ENCODE results near the gene HNRNPA1. TPM values are rescaled to one million over a fixed set of nuclear protein-coding genes. Genes with fewer than 3 reads are reported as not detected.
A peak's percentile ranks its signal among the peaks of the same experiment; 100 is the strongest.

Gene HNRNPA1
- total and polyA plus RNA-seq, 9 of the 15 experiments (the other 6 are each of a cell fraction or from before 2014, with no cell fraction given): 1,166 to 2,703 (median 1,815) TPM

DNA sequence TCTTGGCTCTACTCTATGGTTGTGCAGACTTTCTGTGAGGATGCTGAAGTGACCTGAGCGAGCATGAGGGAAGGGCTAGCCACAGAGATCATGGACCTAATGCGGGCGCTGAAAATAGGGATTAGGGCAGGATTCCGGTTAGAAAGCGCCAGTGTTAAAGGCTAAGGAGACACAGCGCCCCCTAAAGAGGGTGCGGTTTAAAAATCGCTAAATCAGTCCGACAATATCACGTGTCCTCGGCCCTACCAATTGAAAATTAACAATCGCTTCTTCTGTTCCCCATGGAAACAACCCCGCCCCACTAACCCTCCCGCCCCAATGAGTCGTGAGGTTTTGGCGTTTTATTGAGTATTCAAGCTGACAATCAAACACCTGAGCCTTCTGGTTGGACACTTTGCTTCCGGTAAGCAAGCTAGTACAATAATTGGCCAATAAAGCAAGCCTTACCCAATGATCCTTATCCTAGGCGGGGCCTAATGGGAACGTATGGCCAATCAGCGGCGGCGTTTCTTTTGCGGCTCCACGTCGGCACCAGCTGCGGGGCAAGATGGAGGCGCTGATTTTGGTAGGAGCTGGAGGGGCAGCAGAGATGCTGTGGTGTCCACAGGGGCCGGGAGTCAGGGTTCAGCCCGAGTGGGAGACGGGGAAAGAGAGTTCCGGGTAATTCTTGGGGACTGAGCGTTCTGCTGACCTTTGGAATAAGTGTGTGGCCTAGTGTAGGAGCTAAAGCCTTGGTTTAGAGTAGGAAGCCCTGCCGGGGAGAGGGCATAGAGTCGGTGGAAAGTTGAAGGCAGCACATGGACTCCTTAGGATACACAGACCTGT is 44.3 kb downstream of the HNRNPA1 start, which contains the start of gene COPZ1 (continued):
- TF ChIP-seq, protein P1, sequence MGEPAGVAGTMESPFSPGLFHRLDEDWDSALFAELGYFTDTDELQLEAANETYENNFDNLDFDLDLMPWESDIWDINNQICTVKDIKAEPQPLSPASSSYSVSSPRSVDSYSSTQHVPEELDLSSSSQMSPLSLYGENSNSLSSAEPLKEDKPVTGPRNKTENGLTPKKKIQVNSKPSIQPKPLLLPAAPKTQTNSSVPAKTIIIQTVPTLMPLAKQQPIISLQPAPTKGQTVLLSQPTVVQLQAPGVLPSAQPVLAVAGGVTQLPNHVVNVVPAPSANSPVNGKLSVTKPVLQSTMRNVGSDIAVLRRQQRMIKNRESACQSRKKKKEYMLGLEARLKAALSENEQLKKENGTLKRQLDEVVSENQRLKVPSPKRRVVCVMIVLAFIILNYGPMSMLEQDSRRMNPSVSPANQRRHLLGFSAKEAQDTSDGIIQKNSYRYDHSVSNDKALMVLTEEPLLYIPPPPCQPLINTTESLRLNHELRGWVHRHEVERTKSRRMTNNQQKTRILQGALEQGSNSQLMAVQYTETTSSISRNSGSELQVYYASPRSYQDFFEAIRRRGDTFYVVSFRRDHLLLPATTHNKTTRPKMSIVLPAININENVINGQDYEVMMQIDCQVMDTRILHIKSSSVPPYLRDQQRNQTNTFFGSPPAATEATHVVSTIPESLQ (CRISPR knock-in tag; IDR thresholded peaks at IDR 0.05): no peak
- TF ChIP-seq ZNF124 (CRISPR knock-in tag; IDR thresholded peaks at IDR 0.05) (no peak), RB1 (IDR thresholded peaks at IDR 0.05; ENCODE audit: low read depth) (peak; percentile 52), XRCC5 (IDR thresholded peaks at IDR 0.05; ENCODE audit: low read depth, low read length) (no peak), CCAR2 (IDR thresholded peaks at IDR 0.05; ENCODE audit: low read depth, low read length) (no peak), MEF2A (IDR thresholded peaks at IDR 0.05; ENCODE audit: control insufficient read depth, low read depth, low read length) (no peak), MYC (IDR thresholded peaks at IDR 0.05; ENCODE audit: low read depth, low read length) (peak; percentile 53), MYC (CRISPR knock-in tag; IDR thresholded peaks at IDR 0.05; ENCODE audit: borderline replicate concordance, low read depth) (peak; percentile 69; the same call in 1 of the 2 replicates), RBFOX2 (IDR thresholded peaks at IDR 0.05; ENCODE audit: low read depth, low read length) (peak; percentile 91), TBL1XR1 (IDR thresholded peaks at IDR 0.05; ENCODE audit: low read length in 2 of 2) (peak; percentile 22 to 54; a peak in 1 of 4 replicates), TRIM28 (IDR thresholded peaks at IDR 0.05) (0 out of 2 replicates have a peak, but pooled peaks have one; percentile 42), ZKSCAN3 (CRISPR knock-in tag; IDR thresholded peaks at IDR 0.05) (no peak), ETS2 (tag; IDR thresholded peaks at IDR 0.05; ENCODE audit: borderline replicate concordance, poor library complexity, severe bottlenecking) (no peak), EGR1 (conservative IDR thresholded peaks at IDR 0.05) (no peak), NFE2L1 (tag; IDR thresholded peaks at IDR 0.05; ENCODE audit: borderline replicate concordance, low read depth) (no peak), SRSF7 (optimal IDR thresholded peaks at IDR 0.05; ENCODE audit: low read depth, low read length) (no peak)
- TF ChIP-seq, protein P2, sequence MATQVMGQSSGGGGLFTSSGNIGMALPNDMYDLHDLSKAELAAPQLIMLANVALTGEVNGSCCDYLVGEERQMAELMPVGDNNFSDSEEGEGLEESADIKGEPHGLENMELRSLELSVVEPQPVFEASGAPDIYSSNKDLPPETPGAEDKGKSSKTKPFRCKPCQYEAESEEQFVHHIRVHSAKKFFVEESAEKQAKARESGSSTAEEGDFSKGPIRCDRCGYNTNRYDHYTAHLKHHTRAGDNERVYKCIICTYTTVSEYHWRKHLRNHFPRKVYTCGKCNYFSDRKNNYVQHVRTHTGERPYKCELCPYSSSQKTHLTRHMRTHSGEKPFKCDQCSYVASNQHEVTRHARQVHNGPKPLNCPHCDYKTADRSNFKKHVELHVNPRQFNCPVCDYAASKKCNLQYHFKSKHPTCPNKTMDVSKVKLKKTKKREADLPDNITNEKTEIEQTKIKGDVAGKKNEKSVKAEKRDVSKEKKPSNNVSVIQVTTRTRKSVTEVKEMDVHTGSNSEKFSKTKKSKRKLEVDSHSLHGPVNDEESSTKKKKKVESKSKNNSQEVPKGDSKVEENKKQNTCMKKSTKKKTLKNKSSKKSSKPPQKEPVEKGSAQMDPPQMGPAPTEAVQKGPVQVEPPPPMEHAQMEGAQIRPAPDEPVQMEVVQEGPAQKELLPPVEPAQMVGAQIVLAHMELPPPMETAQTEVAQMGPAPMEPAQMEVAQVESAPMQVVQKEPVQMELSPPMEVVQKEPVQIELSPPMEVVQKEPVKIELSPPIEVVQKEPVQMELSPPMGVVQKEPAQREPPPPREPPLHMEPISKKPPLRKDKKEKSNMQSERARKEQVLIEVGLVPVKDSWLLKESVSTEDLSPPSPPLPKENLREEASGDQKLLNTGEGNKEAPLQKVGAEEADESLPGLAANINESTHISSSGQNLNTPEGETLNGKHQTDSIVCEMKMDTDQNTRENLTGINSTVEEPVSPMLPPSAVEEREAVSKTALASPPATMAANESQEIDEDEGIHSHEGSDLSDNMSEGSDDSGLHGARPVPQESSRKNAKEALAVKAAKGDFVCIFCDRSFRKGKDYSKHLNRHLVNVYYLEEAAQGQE (IDR thresholded peaks at IDR 0.05; ENCODE audit: borderline replicate concordance): peak; percentile 92
- TF ChIP-seq, protein P2 (CRISPR knock-in tag; IDR thresholded peaks at IDR 0.05; ENCODE audit: low read depth): no peak

Measured in K562 (cell line).